ENCODE results near the gene APRT. TPM values are rescaled to one million over a fixed set of nuclear protein-coding genes. Genes with fewer than 3 reads are reported as not detected.
A peak's percentile ranks its signal among the peaks of the same experiment; 100 is the strongest.

APRT gene
- total RNA-seq, 1 donor from 2014 or later = 87.8 TPM

- intact Hi-C loops (cut with DNase I) = no loop called here
- no peak for DNase-seq
- no peak for TF ChIP-seq CTCF (IDR thresholded peaks at IDR 0.05)
Observed at GRCh38 chr16:88816736-88817535, 5.2 kb upstream of the APRT start.

GRCh38 chr16:88815901-88816589 lies 4.3 kb upstream of the APRT start:
- no peaks in the 10 kb centered on the region for H3K9me3 ChIP-seq
- no peak for DNase-seq
- H3K4me1 ChIP-seq = peaks cover 16% of the 10 kb centered on the region
- H3K27ac ChIP-seq = no peak overlapping the region
- H3K36me3 ChIP-seq = no peaks in the 10 kb centered on the region
- no peak overlapping the region for H3K4me3 ChIP-seq
- H3K27me3 ChIP-seq (ENCODE audit: low read depth) = no peaks in the 10 kb centered on the region
- peak; percentile 71 for TF ChIP-seq CTCF (IDR thresholded peaks at IDR 0.05)
- intact Hi-C loops (cut with DNase I) = no loop called here
- no peak for ATAC-seq

More at GRCh38 chr16:88816736-88817535, 5.2 kb upstream of the APRT start:
- Histone ChIP-seq H3K36me3 (peaks cover 8% of the 10 kb centered on the region), H3K27ac (no peak overlapping the region), H3K4me3 (no peak overlapping the region), H3K4me1 (peaks cover 14% of the 10 kb centered on the region), H3K27me3 (ENCODE audit: low read depth) (no peaks in the 10 kb centered on the region), H3K9me3 (no peaks in the 10 kb centered on the region)
- no peak for ATAC-seq

GRCh38 chr16:88815227-88815626 lies 3.5 kb upstream of the APRT start:
- ATAC-seq (no peak), DNase-seq (no peak)
- intact Hi-C loops (cut with DNase I) = no loop called here
- Histone ChIP-seq H3K4me1 (peaks cover 24% of the 10 kb centered on the region), H3K36me3 (no peaks in the 10 kb centered on the region), H3K27me3 (ENCODE audit: low read depth) (no peaks in the 10 kb centered on the region), H3K4me3 (no peak overlapping the region), H3K27ac (no peak overlapping the region), H3K9me3 (no peaks in the 10 kb centered on the region)
- no peak for TF ChIP-seq CTCF (IDR thresholded peaks at IDR 0.05)

- Histone ChIP-seq H3K27me3 (ENCODE audit: low read depth) (no peaks in the 10 kb centered on the region), H3K27ac (no peak overlapping the region), H3K4me3 (no peak overlapping the region), H3K9me3 (no peaks in the 10 kb centered on the region), H3K4me1 (peaks cover 31% of the 10 kb centered on the region), H3K36me3 (peaks cover 9% of the 10 kb centered on the region)
- no peak for TF ChIP-seq CTCF (IDR thresholded peaks at IDR 0.05)
- intact Hi-C loops (cut with DNase I) = no loop called here
- DNase-seq = no peak
- ATAC-seq = no peak
Observed at GRCh38 chr16:88814144-88814502, 2.4 kb upstream of the APRT start.

- no peaks in the 10 kb centered on the region for H3K27me3 ChIP-seq (ENCODE audit: low read depth)
- no peak for ATAC-seq
- peaks cover 31% of the 10 kb centered on the region for H3K4me1 ChIP-seq
- H3K27ac ChIP-seq = peak overlapping the region; percentile 95
- intact Hi-C loops (cut with DNase I) = no loop called here
- no peak for TF ChIP-seq CTCF (IDR thresholded peaks at IDR 0.05)
- H3K9me3 ChIP-seq = no peaks in the 10 kb centered on the region
- no peak overlapping the region for H3K4me3 ChIP-seq
- H3K36me3 ChIP-seq = peaks cover 14% of the 10 kb centered on the region
- no peak for DNase-seq
Observed at GRCh38 chr16:88813269-88814143, 1.8 kb upstream of the APRT start.
